Endothelial cell of umbilical vein (primary cell): Measurements from ENCODE around the gene PGAM4. TPM values are rescaled to one million over a fixed set of nuclear protein-coding genes. Genes with fewer than 3 reads are reported as not detected.

Experiments
- BruUV-seq: library from RNA; stranded (reverse); fragments of 400-500 nt; replicated peaks from 2 replicates; lab custom pipeline; 2021; lab: Mats Ljungman, UMichigan
- CTCF ChIA-PET: fragments of 300-600, 350-600 bp; sonication (Branson Sonifier 250); formaldehyde crosslinking; loops from one replicate; lab custom pipeline; 2021; ENCODE audit warnings: antibody characterized with exemption, inconsistent platforms; lab: Charles Lee
- POLR2A ChIA-PET: fragments of 300-600, 350-600 bp; sonication (Branson Sonifier 250); formaldehyde crosslinking; loops from one replicate; lab custom pipeline; 2021; ENCODE audit warnings: antibody characterized with exemption, inconsistent platforms; lab: Charles Lee
- DNase-seq: peaks from one replicate; pipeline ENCODE4 v3.0.0-alpha.2; 2011; ENCODE audit warnings: low read depth, low spot score
- FAIRE-seq: peaks from 2 replicates; lab custom pipeline; 2011; peaks lifted over from hg19 to GRCh38; lab: Jason Lieb, UNC
- H2AFZ ChIP-seq: 2 replicates; pipeline ENCODE4 v1.6.0; 2012; ENCODE audit warnings: low read depth, low read length, control low read depth, inconsistent platforms
- H3K27ac ChIP-seq: 2 replicates; pipeline ENCODE4 v1.5.1; 2011; ENCODE audit warnings: low read depth, mild to moderate bottlenecking, control low read depth, low read length, moderate library complexity; ENCODE audit not compliant: insufficient read depth
- H3K27me3 ChIP-seq, 2 experiments: 2 replicates each; pipeline versions ENCODE4 v1.6.0 to v1.6.1; 2011; ENCODE audit warnings: low read length in 2 of 2, mixed read lengths in 1 of 2; ENCODE audit not compliant: control insufficient read depth in 2 of 2, insufficient read depth in 2 of 2
- H3K36me3 ChIP-seq, 2 experiments: 2 replicates in 1 of 2; 3 replicates in 1 of 2; pipeline ENCODE4 v1.5.1; 2011; ENCODE audit warnings: low read length in 2 of 2, mild to moderate bottlenecking in 1 of 2, moderate library complexity in 1 of 2; ENCODE audit not compliant: control insufficient read depth in 2 of 2, insufficient read depth in 2 of 2; ENCODE audit errors: extremely low read depth in 1 of 2
- H3K4me1 ChIP-seq: 3 replicates; pipeline ENCODE4 v1.5.1; 2011; ENCODE audit warnings: mild to moderate bottlenecking, low read length; ENCODE audit not compliant: control insufficient read depth, insufficient read depth; ENCODE audit errors: extremely low read depth
- H3K4me2 ChIP-seq: 2 replicates; pipeline ENCODE4 v1.6.1; 2011; ENCODE audit warnings: low read length, control low read depth, mixed read lengths; ENCODE audit not compliant: insufficient read depth
- H3K4me3 ChIP-seq, 3 experiments: fragments of 200-600 bp in 1 of 3; sonication (generic), shearing (Covaris generic) in 1 of 3; replicated peaks in 1 of 3; 2 replicates each; pipeline ENCODE4 v1.5.1; 2011 to 2016; ENCODE audit warnings: control low read depth in 3 of 3, low read length in 3 of 3, mild to moderate bottlenecking in 2 of 3, inconsistent platforms in 1 of 3, low read depth in 1 of 3, moderate library complexity in 1 of 3; ENCODE audit not compliant: insufficient read depth in 1 of 3
- H3K79me2 ChIP-seq: 2 replicates; pipeline ENCODE4 v1.6.0; 2012; ENCODE audit warnings: low read length, inconsistent platforms; ENCODE audit not compliant: control insufficient read depth, insufficient read depth
- H3K9ac ChIP-seq: replicated peaks from 2 replicates; pipeline ENCODE3; 2011; ENCODE audit warnings: low read length, control low read depth; ENCODE audit not compliant: insufficient read depth; ENCODE audit errors: extremely low read depth
- H3K9me1 ChIP-seq: replicated peaks from 3 replicates; pipeline ENCODE4 v1.6.0; 2011; ENCODE audit warnings: mild to moderate bottlenecking, low read length; ENCODE audit not compliant: control insufficient read depth, insufficient read depth; ENCODE audit errors: extremely low read depth
- H3K9me3 ChIP-seq: replicated peaks from 2 replicates; pipeline ENCODE4 v1.5.1; 2012; ENCODE audit warnings: low read length, inconsistent platforms; ENCODE audit not compliant: control insufficient read depth, insufficient read depth
- H4K20me1 ChIP-seq: replicated peaks from 2 replicates; pipeline ENCODE3; 2011; ENCODE audit warnings: mild to moderate bottlenecking, low read length; ENCODE audit not compliant: control insufficient read depth, insufficient read depth; ENCODE audit errors: extremely low read depth
- CTCF ChIP-seq, 2 donors: IDR thresholded peaks; 1 replicate in 1 of 2; 2 replicates in 1 of 2; pipeline ENCODE4 v1.5.1; 2011; ENCODE audit warnings: low read length in 2 of 2, mild to moderate bottlenecking in 2 of 2, moderate library complexity in 2 of 2, control low read depth in 1 of 2, inconsistent platforms in 1 of 2, low read depth in 1 of 2; ENCODE audit not compliant: insufficient read depth in 1 of 2; ENCODE audit errors: extremely low read depth in 1 of 2
- EZH2 ChIP-seq: IDR thresholded peaks from 2 replicates; pipeline ENCODE4 v1.6.1; 2012; ENCODE audit warnings: borderline replicate concordance, low read depth, mild to moderate bottlenecking, moderate library complexity, low read length, inconsistent platforms; ENCODE audit not compliant: severe bottlenecking
- FOS ChIP-seq: IDR thresholded peaks from 2 replicates; pipeline ENCODE4 v1.6.1; 2011; ENCODE audit warnings: mild to moderate bottlenecking, low read length, moderate library complexity, borderline replicate concordance; ENCODE audit not compliant: insufficient read depth
- GATA2 ChIP-seq: IDR thresholded peaks from 2 replicates; pipeline ENCODE4 v1.7.0; 2011; ENCODE audit warnings: low read depth, mild to moderate bottlenecking, moderate library complexity, mixed read lengths, low read length; ENCODE audit not compliant: insufficient read length, insufficient read depth
- JUN ChIP-seq: IDR thresholded peaks from 2 replicates; pipeline ENCODE4 v1.6.1; 2011; ENCODE audit warnings: borderline replicate concordance, low read depth; ENCODE audit not compliant: insufficient read length, insufficient read depth
- MAX ChIP-seq: IDR thresholded peaks from 2 replicates; pipeline ENCODE4 v1.6.1; 2011; ENCODE audit not compliant: insufficient read depth, insufficient read length
- POLR2A ChIP-seq: IDR thresholded peaks from 2 replicates; pipeline ENCODE4 v1.6.1; 2012; ENCODE audit warnings: low read depth, mild to moderate bottlenecking, control low read depth, low read length
- POLR2AphosphoS5 ChIP-seq: IDR thresholded peaks from 2 replicates; pipeline ENCODE4 v1.6.1; 2012; ENCODE audit warnings: low read depth, mild to moderate bottlenecking, control low read depth, low read length, moderate library complexity; ENCODE audit not compliant: insufficient read depth
- dilution Hi-C: fragments of 300-500 bp; cut with MboI; formaldehyde crosslinking; loops from one replicate; pipeline ENCODE4 v1.15.0; 2019; ENCODE audit warnings: low sequenced_read_pairs; ENCODE audit not compliant: extremely low pct_ligation_motif_present
- intact Hi-C: fragments of 100-400 bp; cut with micrococcal nuclease; formaldehyde crosslinking; loops from one replicate; pipeline ENCODE4 v1.10.0; 2022
- polyA plus RNA-seq, 4 experiments: library from polyadenylated mRNA; depleted of rRNA in 3 of 4; stranded (reverse) in 3 of 4; unstranded in 1 of 4; fragments of >200 nt; gene quantifications; 2 replicates each; pipeline versions ENCODE4 v1.2.1 to v1.2.3, GENCODE V29; 2011 to 2012; ENCODE audit warnings: missing spikeins in 1 of 4
- total RNA-seq: library from RNA; stranded (reverse); gene quantifications from 2 replicates; pipeline ENCODE4 v1.2.3, GENCODE V29; 2021

PGAM4 gene
- total and polyA plus RNA-seq, 2 donors (not counting 3 experiments of a cell fraction or from before 2014, with no cell fraction given): 0.12 TPM; not detected in 1

GRCh38 chrX:77967631-77968030 lies 1.8 kb downstream of the PGAM4 start:
- BruUV-seq: no TSS peak
- Histone ChIP-seq H3K4me1 (peaks cover 5% of the 10 kb centered on the region), H3K9ac (no peak overlapping the region), H3K9me1 (no peaks in the 10 kb centered on the region), H2AFZ (no peak overlapping the region), H3K36me3 (no peaks in the 10 kb centered on the region), H3K4me3 (no peak overlapping the region), H4K20me1 (no peaks in the 10 kb centered on the region), H3K79me2 (no peaks in the 10 kb centered on the region), H3K9me3 (no peaks in the 10 kb centered on the region), H3K27me3 (no peaks in the 10 kb centered on the region), H3K4me2 (no peak overlapping the region), H3K27ac (no peak overlapping the region)
- ChIA-PET POLR2A (no interaction called here), CTCF (no interaction called here)
- intact Hi-C loops: no loop called here
- DNase-seq: no peak
- TF ChIP-seq CTCF (IDR thresholded peaks at IDR 0.05; ENCODE audit: extremely low read depth in 1 of 2, insufficient read depth in 1 of 2, low read depth in 1 of 2, low read length in 2 of 2): no peak
- TF ChIP-seq POLR2AphosphoS5: no peak
- TF ChIP-seq FOS: no peak
- TF ChIP-seq GATA2: no peak
- TF ChIP-seq MAX: no peak
- no peak for TF ChIP-seq POLR2A
- TF ChIP-seq EZH2: no peak
- no peak for TF ChIP-seq JUN
- no peak for FAIRE-seq
- dilution Hi-C loops: no loop called here
